Right ventricle myocardium superior (tissue), 1 donor: ENCODE data around the gene GNAO1. TPM values are rescaled to one million over a fixed set of nuclear protein-coding genes. Genes with fewer than 3 reads are reported as not detected.

ENCODE experiments used
- ATAC-seq: fragments of 200-7000 bp; cut with Tn5 transposase; one replicate; pipeline ENCODE4 v1.9.1; 2020; ENCODE audit warnings: mild to moderate bottlenecking; ENCODE audit not compliant: poor library complexity
- DNase-seq: peaks from one replicate; pipeline ENCODE4 v3.0.0-alpha.2; 2020
- intact Hi-C: fragments of 100-400 bp; cut with DNase I; formaldehyde crosslinking; loops from one replicate; pipeline ENCODE4 v1.11.2; 2022
- total RNA-seq: library from RNA; stranded (reverse); fragmentation: NEBNext Ultra II Directional; extraction: Animal tissue kit (Norgen Biotek cat#: 25700); gene quantifications from one replicate; pipeline ENCODE4 v1.2.1, GENCODE V29; 2021
- donor health status: DM: no; HTN: yes; CAD: no; lungs with severe emphysema.

Gene GNAO1
- total RNA-seq, 1 donor from 2014 or later: 25.9 TPM

GRCh38 chr16:56298116-56298515 lies 106.8 kb downstream of the GNAO1 start:
- DNase-seq (no peak), ATAC-seq (no peak)
- intact Hi-C loops: no loop called here

- peak; percentile 58 for ATAC-seq
- intact Hi-C loops: no loop called here
- peak; percentile 56 for DNase-seq
These were observed 107.8 kb downstream of the GNAO1 start for GRCh38 chr16:56298948-56299596.

- DNase-seq (no peak), ATAC-seq (no peak)
- intact Hi-C loops: no loop called here
These were observed 108.9 kb downstream of the GNAO1 start for GRCh38 chr16:56300242-56300623.

- ATAC-seq (no peak), DNase-seq (no peak)
- intact Hi-C loops: no loop called here
These were observed 109.9 kb downstream of the GNAO1 start for GRCh38 chr16:56300891-56301850.

GRCh38 chr16:56302506-56302905 lies 111.2 kb downstream of the GNAO1 start:
- DNase-seq (no peak), ATAC-seq (no peak)
- intact Hi-C loops: no loop called here

- ATAC-seq: no peak
- no peak for DNase-seq
- intact Hi-C loops: no loop called here
These were observed 111.9 kb downstream of the GNAO1 start for GRCh38 chr16:56303066-56303715.

- DNase-seq (no peak), ATAC-seq (no peak)
- intact Hi-C loops: no loop called here
These were observed 112.6 kb downstream of the GNAO1 start for GRCh38 chr16:56303880-56304279.

- DNase-seq: no peak
- no peak for ATAC-seq
- intact Hi-C loops: no loop called here
These were observed 114.8 kb downstream of the GNAO1 start for GRCh38 chr16:56305956-56306565.

GRCh38 chr16:56306690-56307533 lies 115.6 kb downstream of the GNAO1 start:
- DNase-seq (no peak), ATAC-seq (no peak)
- intact Hi-C loops: no loop called here

GRCh38 chr16:56307534-56307873 lies 116.2 kb downstream of the GNAO1 start:
- intact Hi-C loops: no loop called here
- DNase-seq (no peak), ATAC-seq (no peak)

GRCh38 chr16:56309008-56309407 lies 117.7 kb downstream of the GNAO1 start:
- ATAC-seq (no peak), DNase-seq (no peak)
- intact Hi-C loops: no loop called here

- intact Hi-C loops: loop anchor here (10.0 kb wide), 1 partner anchor 106 kb away; no protein-coding TSS in a partner anchor
- DNase-seq (no peak), ATAC-seq (no peak)
These were observed 119.4 kb downstream of the GNAO1 start for GRCh38 chr16:56310690-56311089.

- intact Hi-C loops: loop anchor here (10.0 kb wide), 1 partner anchor 107 kb away; no protein-coding TSS in a partner anchor
- ATAC-seq (no peak), DNase-seq (no peak)
These were observed 120.1 kb downstream of the GNAO1 start for GRCh38 chr16:56311208-56312027.

GRCh38 chr16:56312028-56312300 lies 120.7 kb downstream of the GNAO1 start:
- ATAC-seq (no peak), DNase-seq (no peak)
- intact Hi-C loops: loop anchor here (10.0 kb wide), 1 partner anchor 107 kb away; no protein-coding TSS in a partner anchor

- intact Hi-C loops: loop anchor here (10.0 kb wide), 1 partner anchor 108 kb away; no protein-coding TSS in a partner anchor
- no peak for DNase-seq
- ATAC-seq: no peak
These were observed 121.3 kb downstream of the GNAO1 start for GRCh38 chr16:56312556-56312955.

GRCh38 chr16:56314244-56314850 lies 123.1 kb downstream of the GNAO1 start:
- intact Hi-C loops: loop anchor here (10.0 kb wide), 1 partner anchor 110 kb away; no protein-coding TSS in a partner anchor
- ATAC-seq: no peak
- DNase-seq: no peak

- intact Hi-C loops: loop anchor here (5.0 to 10.0 kb wide), 3 partner anchors 111 to 374 kb away; no protein-coding TSS in a partner anchor
- no peak for ATAC-seq
- DNase-seq: no peak
These were observed 124.7 kb downstream of the GNAO1 start for GRCh38 chr16:56315955-56316354.
